ENCODE results near the gene LIMK2. TPM values are rescaled to one million over a fixed set of nuclear protein-coding genes. Genes with fewer than 3 reads are reported as not detected.

Gene LIMK2
- total RNA-seq, 1 donor from 2014 or later = 54.4 TPM

- intact Hi-C loops (cut with micrococcal nuclease) = no loop called here
These were observed 115.9 kb downstream of the LIMK2 start for GRCh38 chr22:31327806-31328543.

DNA sequence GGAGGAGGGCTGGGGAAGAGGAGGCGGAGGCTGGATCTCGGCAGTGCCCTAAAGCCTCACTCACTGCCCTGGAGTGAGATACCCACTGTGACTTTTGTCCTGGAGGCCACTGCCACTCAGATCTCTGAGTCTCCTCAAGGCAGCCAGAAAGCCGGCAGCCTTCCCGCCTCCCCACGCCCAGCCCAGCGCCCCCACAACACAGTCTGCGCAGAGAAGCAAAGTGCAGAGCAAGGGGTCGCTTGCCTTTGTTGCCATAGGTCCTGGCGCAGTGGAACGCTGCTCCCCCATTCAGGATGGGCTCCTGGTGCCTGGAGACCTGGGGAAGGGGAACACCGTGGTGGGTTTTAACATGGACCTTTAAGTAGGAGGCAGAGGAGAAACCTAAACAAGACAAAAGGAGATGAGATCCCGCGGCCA is 116.5 kb downstream of the LIMK2 start:
- intact Hi-C loops (cut with micrococcal nuclease) = no loop called here

GRCh38 chr22:31329029-31329428 is 116.9 kb downstream of the LIMK2 start:
- intact Hi-C loops (cut with micrococcal nuclease) = no loop called here

Other genes with a start within 250 kb of the LIMK2 start
- 38.7 and 46.5 TPM in 2 replicates for gene MORC2, start 243.5 kb upstream of the LIMK2 start, total RNA-seq
- 79.4 and 84.6 TPM in 2 replicates for gene TUG1, start 243.0 kb upstream of the LIMK2 start, total RNA-seq
- 11.4 and 12.8 TPM in 2 replicates for gene SMTN, start 131.0 kb upstream of the LIMK2 start, total RNA-seq
- gene SELENOM, start 104.7 kb upstream of the LIMK2 start, total RNA-seq = 9.5 and 9.6 TPM in 2 replicates
- gene INPP5J, start 89.3 kb upstream of the LIMK2 start, total RNA-seq = 0.34 TPM in 1 of 2 replicates, not detected in the other
- gene PLA2G3, start 71.8 kb upstream of the LIMK2 start, total RNA-seq = not detected in 2 replicates
- gene RNF185, start 52.1 kb upstream of the LIMK2 start, total RNA-seq = 22.7 and 24.6 TPM in 2 replicates
- 54.4 and 55.9 TPM in 2 replicates for gene PIK3IP1, start 80.2 kb downstream of the LIMK2 start, total RNA-seq
- gene PATZ1, start 134.0 kb downstream of the LIMK2 start, total RNA-seq = 27.4 and 31.0 TPM in 2 replicates
- 78.8 and 85.1 TPM in 2 replicates for gene DRG1, start 187.3 kb downstream of the LIMK2 start, total RNA-seq

Measured in T-helper 1 cell treated with Interleukin-12 subunit alpha and Interleukin-12 subunit beta and Interleukin-4 antibody, amounts not matched to agents 30 ng/mL and 1 ng/mL, for 36 hours (primary cell).